ENCODE results near the gene SIRT2. TPM values are rescaled to one million over a fixed set of nuclear protein-coding genes. Genes with fewer than 3 reads are reported as not detected.

Gene SIRT2
- total and polyA plus RNA-seq, 11 donors = 51.0 to 158 (median 62.4) TPM

DNA sequence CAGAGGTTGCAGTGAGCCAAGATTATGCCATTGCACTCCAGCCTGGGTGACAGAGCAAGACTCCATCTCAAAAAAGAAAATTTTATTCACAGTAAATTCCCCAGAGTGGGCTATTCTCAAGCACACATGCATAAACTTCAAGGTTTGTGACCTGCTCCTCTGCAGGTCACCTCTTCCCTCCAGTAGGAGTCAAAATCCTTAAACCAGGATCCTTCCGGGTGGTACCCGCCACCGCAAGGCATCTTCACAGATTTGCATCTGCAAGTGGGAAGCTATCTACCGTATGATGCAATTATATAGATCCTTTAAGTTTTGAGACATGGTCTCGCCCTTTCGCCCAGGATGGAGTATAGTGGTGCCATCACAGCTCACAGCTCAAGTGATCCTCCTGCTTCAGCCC, 64.8 kb downstream of the SIRT2 start:
- peaks cover 0 to 32% (median 19%) of the 10 kb centered on the region in 12 donors for H3K4me1 ChIP-seq

GRCh38 chr19:38834104-38834490, 65.3 kb downstream of the SIRT2 start:
- Histone ChIP-seq H3K9me3 (no peaks in the 10 kb centered on the region), H3K27me3 (no peaks in the 10 kb centered on the region), H3K4me1 (peaks cover 0 to 34% (median 19%) of the 10 kb centered on the region in 12 donors), H3K4me3 (no peak overlapping the region), H3K36me3 (peaks cover 7 to 61% (median 55%) of the 10 kb centered on the region in 9 donors), H3K27ac (peak overlapping the region in 2 of 12 donors; percentile 3 to 27)
- ATAC-seq (no peak), DNase-seq (no peak)
- TF ChIP-seq CTCF (IDR thresholded peaks at IDR 0.05) (no peak), POLR2A (IDR thresholded peaks at IDR 0.05) (no peak)
- intact Hi-C loops (cut with DNase I) = loop anchor here in 6 of 10 donors (5.0 to 10.0 kb wide), 6 partner anchors 61 to 199 kb away; partner anchors contain the start of genes ACTN4 (in 1 of the 6), NFKBIB (in 1 of the 6) and SIRT2 (in 1 of the 6)
- WGBS, 4 donors = 90 to 96% (median 93%) methylated on average over 4 of the region's 4 CpGs

More for the DNA sequence above, 64.8 kb downstream of the SIRT2 start:
- Histone ChIP-seq H3K4me3 (no peak overlapping the region), H3K36me3 (peaks cover 7 to 61% (median 55%) of the 10 kb centered on the region in 9 donors), H3K27ac (peak overlapping the region in 2 of 12 donors; percentile 3 to 27), H3K27me3 (no peaks in the 10 kb centered on the region), H3K9me3 (no peaks in the 10 kb centered on the region)
- no peak for TF ChIP-seq POLR2A (IDR thresholded peaks at IDR 0.05)
- TF ChIP-seq CTCF (IDR thresholded peaks at IDR 0.05) = no peak
- intact Hi-C loops (cut with DNase I) = loop anchor here in 6 of 10 donors (5.0 to 10.0 kb wide), 6 partner anchors 60 to 200 kb away; partner anchors contain the start of genes ACTN4 (in 1 of the 6), NFKBIB (in 1 of the 6) and SIRT2 (in 1 of the 6)
- DNase-seq (peak in 1 of 5 donors; percentile 2), ATAC-seq (no peak)
- 93 to 97% (median 96%) methylated on average over 6 of the region's 6 CpGs for WGBS, 4 donors

DNA sequence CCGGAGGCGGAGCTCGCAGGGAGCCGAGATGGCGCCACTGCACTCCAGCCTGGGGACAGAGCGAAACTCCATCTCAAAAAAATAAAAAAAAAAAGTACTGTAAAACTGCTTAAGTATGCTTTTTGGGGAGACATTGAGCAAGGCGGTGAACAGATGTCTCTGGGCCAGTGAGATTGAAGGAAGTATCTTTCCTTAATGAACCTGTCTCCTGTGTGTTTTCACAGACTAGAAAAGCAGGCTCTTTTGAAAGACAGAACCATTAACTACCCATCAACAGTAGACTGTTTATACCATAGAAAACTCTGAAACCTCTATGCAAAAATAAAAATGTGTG, 66.4 kb downstream of the SIRT2 start:
- intact Hi-C loops (cut with DNase I) = loop anchor here in 8 of 10 donors (2.0 to 10.0 kb wide), 7 partner anchors 16 to 198 kb away; partner anchors contain the start of genes HNRNPL (in 3 of the 8), ACTN4 (in 1 of the 8), NFKBIB (in 1 of the 8) and SIRT2 (in 1 of the 8)
- ATAC-seq (no peak), DNase-seq (no peak)
- Histone ChIP-seq H3K27ac (peak overlapping the region in 4 of 12 donors; percentile 90 to 96 (median 94)), H3K4me1 (peaks cover 0 to 34% (median 21%) of the 10 kb centered on the region in 12 donors), H3K27me3 (no peaks in the 10 kb centered on the region), H3K9me3 (no peaks in the 10 kb centered on the region), H3K36me3 (peaks cover 6 to 60% (median 55%) of the 10 kb centered on the region in 9 donors), H3K4me3 (no peak overlapping the region)
- no peak for TF ChIP-seq CTCF (IDR thresholded peaks at IDR 0.05)
- TF ChIP-seq POLR2A (IDR thresholded peaks at IDR 0.05) = no peak
- WGBS, 4 donors = 87 to 95% (median 92%) methylated on average over 7 of the region's 7 CpGs

DNA sequence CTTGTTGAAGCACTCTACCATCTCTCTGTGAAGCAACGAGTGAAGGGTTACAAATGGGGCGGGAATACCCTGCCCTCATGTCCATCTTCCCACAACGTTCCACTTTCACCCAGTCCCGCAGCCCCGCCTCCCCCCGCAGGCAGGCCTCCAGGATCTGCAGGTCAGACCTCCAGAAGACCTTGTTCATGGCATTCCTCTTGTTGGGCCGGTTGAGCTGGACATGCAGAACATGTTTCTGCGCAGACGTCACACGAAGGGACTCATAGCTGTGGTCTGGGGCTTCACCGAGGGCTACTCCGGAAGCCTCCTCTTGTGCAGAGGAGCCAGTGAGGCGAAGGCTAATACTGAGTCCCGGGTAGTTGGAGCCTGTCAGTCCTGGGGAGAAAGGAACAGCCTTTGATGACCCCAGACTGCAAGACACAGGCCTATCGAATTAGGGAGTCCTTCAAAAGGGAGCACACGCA, 68.2 kb downstream of the SIRT2 start:
- no peaks in the 10 kb centered on the region for H3K27me3 ChIP-seq
- TF ChIP-seq POLR2A (IDR thresholded peaks at IDR 0.05) (no peak), CTCF (IDR thresholded peaks at IDR 0.05) (no peak)
- intact Hi-C loops (cut with DNase I) = loop anchor here in 6 of 10 donors (1.0 to 10.0 kb wide), 9 partner anchors 18 to 196 kb away; partner anchors contain the start of genes NFKBIB (in 2 of the 6), SIRT2 (in 2 of the 6), ACTN4 (in 1 of the 6) and HNRNPL (in 1 of the 6)
- peak overlapping the region; percentile 83 to 96 (median 94) for H3K27ac ChIP-seq
- H3K4me3 ChIP-seq = peak overlapping the region; percentile 43 to 90 (median 72)
- H3K9me3 ChIP-seq = no peaks in the 10 kb centered on the region
- WGBS, 4 donors = 3 to 7% (median 6%) methylated on average over 11 to 16 of the region's 16 CpGs
- H3K4me1 ChIP-seq = peaks cover 0 to 50% (median 34%) of the 10 kb centered on the region in 12 donors
- DNase-seq = peak; percentile 56 to 88 (median 77)
- peak; percentile 56 to 74 (median 60) for ATAC-seq
- peaks cover 0 to 57% (median 47%) of the 10 kb centered on the region in 9 donors for H3K36me3 ChIP-seq
